ENCODE data around the gene CAMK2G.

DNA sequence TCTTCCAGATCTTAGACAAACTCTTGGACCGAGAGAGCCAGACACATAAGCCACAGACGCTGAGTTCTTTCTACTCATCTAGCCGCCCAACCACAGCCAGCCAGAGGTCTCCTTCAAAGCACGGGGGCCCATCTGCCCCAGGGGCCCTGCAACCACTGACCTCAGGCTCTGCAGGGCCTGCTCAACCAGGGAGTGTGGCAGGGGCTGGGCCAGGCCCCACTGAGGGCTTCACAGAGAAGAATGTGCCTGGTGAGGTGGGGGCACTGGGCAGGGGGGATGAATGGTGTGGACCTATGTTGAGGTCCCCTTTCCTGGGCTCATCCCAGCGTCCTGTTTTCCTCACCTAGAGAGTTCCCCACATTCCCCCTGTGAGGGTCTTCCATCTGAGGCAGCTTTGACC lies 77.6 kb downstream of the CAMK2G start:
- TF ChIP-seq, protein P1, sequence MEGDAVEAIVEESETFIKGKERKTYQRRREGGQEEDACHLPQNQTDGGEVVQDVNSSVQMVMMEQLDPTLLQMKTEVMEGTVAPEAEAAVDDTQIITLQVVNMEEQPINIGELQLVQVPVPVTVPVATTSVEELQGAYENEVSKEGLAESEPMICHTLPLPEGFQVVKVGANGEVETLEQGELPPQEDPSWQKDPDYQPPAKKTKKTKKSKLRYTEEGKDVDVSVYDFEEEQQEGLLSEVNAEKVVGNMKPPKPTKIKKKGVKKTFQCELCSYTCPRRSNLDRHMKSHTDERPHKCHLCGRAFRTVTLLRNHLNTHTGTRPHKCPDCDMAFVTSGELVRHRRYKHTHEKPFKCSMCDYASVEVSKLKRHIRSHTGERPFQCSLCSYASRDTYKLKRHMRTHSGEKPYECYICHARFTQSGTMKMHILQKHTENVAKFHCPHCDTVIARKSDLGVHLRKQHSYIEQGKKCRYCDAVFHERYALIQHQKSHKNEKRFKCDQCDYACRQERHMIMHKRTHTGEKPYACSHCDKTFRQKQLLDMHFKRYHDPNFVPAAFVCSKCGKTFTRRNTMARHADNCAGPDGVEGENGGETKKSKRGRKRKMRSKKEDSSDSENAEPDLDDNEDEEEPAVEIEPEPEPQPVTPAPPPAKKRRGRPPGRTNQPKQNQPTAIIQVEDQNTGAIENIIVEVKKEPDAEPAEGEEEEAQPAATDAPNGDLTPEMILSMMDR (IDR thresholded peaks at IDR 0.05) = no peak
- TF ChIP-seq SIN3A (IDR thresholded peaks at IDR 0.05; ENCODE audit: borderline replicate concordance, low read depth, low read length) (no peak), POLR2AphosphoS5 (IDR thresholded peaks at IDR 0.05; ENCODE audit: low read depth, low read length) (no peak), YY1 (IDR thresholded peaks at IDR 0.05; ENCODE audit: low read depth) (no peak), GABPA (IDR thresholded peaks at IDR 0.05; ENCODE audit: low read depth) (no peak)
- TF ChIP-seq, protein P2, sequence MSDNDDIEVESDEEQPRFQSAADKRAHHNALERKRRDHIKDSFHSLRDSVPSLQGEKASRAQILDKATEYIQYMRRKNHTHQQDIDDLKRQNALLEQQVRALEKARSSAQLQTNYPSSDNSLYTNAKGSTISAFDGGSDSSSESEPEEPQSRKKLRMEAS (IDR thresholded peaks at IDR 0.05; ENCODE audit: low read depth) = no peak
- TF ChIP-seq, protein P3, sequence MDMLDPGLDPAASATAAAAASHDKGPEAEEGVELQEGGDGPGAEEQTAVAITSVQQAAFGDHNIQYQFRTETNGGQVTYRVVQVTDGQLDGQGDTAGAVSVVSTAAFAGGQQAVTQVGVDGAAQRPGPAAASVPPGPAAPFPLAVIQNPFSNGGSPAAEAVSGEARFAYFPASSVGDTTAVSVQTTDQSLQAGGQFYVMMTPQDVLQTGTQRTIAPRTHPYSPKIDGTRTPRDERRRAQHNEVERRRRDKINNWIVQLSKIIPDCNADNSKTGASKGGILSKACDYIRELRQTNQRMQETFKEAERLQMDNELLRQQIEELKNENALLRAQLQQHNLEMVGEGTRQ (IDR thresholded peaks at IDR 0.05; ENCODE audit: borderline replicate concordance, low read depth, low read length) = no peak
